Fibroblast of villous mesenchyme (primary cell): ENCODE data around the gene LAGE3. TPM values are rescaled to one million over a fixed set of nuclear protein-coding genes. Genes with fewer than 3 reads are reported as not detected.
A peak's percentile ranks its signal among the peaks of the same experiment; 100 is the strongest.

ENCODE experiments used
- DNase-seq: peaks from one replicate; pipeline ENCODE4 v3.0.0-alpha.2; 2010; ENCODE audit warnings: low read depth
- H3K4me3 ChIP-seq: 2 replicates; pipeline ENCODE4 v1.5.1; 2011; ENCODE audit warnings: low read depth, mild to moderate bottlenecking, low read length
- total RNA-seq: library from RNA; depleted of rRNA; stranded (reverse); fragments of >200 nt; gene quantifications from 2 replicates; pipeline ENCODE4 v1.2.3, GENCODE V29; 2012
- TF ChIP-seq, protein P1 (sequence below): IDR thresholded peaks from 2 replicates; pipeline ENCODE4 v1.5.1; 2012; ENCODE audit warnings: low read depth, mild to moderate bottlenecking, low read length; ENCODE audit not compliant: insufficient read depth

LAGE3 gene
- total RNA-seq, 1 donor, result 15.5 TPM

DNA sequence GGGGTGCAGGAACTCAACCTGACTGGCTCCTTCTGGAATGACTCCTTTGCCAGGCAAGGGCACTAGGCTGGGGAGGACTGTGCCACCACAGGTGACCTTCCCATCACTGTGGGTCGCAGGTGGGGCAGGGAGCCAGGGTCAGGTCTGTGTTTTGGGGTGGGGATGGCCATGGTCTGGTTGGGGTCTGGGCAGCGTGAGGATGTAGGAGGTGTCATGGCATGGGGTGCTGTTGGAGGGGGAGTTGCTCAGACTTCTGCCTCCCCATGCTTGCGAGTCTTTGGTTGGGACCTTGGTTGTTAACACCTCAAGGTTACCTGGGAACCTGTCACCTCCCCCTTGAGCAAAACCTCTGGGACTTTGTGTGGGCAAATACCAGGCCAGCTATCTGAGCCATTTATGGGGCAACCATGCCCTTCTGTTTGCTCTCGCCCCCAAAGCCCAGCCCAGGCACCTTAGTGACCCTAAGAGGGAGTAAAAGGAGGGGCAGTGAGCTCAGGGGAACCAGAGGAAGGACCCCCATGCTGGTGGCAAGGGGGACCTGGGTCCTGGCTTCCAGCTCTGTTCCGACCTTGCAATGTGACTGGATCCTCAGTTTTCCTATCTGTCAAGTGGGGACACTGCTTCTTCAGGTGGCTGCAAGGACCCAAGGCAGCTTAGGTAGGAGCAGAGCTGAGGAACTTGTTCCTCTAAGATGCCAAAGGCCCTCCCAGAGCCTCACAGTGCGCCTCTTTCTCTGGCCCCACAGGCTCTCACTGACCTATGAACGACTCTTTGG is 44.5 kb downstream of the LAGE3 start:
- TF ChIP-seq, protein P1, sequence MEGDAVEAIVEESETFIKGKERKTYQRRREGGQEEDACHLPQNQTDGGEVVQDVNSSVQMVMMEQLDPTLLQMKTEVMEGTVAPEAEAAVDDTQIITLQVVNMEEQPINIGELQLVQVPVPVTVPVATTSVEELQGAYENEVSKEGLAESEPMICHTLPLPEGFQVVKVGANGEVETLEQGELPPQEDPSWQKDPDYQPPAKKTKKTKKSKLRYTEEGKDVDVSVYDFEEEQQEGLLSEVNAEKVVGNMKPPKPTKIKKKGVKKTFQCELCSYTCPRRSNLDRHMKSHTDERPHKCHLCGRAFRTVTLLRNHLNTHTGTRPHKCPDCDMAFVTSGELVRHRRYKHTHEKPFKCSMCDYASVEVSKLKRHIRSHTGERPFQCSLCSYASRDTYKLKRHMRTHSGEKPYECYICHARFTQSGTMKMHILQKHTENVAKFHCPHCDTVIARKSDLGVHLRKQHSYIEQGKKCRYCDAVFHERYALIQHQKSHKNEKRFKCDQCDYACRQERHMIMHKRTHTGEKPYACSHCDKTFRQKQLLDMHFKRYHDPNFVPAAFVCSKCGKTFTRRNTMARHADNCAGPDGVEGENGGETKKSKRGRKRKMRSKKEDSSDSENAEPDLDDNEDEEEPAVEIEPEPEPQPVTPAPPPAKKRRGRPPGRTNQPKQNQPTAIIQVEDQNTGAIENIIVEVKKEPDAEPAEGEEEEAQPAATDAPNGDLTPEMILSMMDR, result no peak
- no peak overlapping the region for H3K4me3 ChIP-seq
- DNase-seq, result no peak

DNA sequence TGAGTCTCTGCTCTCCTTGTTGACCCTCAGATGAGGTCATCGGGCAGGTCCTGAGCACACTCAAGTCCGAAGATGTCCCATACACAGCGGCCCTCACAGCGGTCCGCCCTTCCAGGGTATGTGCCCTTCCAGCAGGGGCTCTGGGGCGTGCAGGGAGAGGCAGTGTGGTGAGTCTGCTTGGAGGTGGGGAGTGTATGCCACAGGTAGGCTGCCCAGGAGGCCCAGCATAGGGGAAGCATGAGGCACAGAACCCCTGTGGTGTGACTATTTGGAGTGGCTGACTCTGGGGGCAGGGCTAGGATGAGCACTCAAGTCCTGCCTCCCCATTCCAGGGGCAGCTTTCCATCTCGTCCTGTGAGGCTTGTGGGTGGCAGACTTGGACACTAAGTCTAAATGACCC is 45.5 kb downstream of the LAGE3 start:
- H3K4me3 ChIP-seq, result no peak overlapping the region
- no peak for DNase-seq
- TF ChIP-seq, protein P1, result no peak

DNA sequence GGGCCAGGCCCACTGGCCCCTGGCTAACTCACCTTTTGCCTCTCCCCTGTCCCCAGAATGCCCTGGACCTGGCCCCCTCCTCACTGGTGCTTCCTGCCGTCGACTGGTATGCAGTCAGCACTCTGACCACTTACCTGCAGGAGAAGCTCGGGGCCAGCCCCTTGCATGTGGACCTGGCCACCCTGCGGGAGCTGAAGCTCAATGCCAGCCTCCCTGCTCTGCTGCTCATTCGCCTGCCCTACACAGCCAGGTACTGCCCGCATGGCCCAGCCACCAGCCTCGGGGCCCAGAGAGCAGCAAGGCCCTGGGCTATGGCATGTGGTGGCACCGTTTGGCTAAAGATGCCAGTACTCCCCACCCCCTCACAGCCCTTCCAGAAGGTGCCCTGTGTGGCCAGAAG is 46.9 kb downstream of the LAGE3 start:
- TF ChIP-seq, protein P1, result no peak
- no peak for DNase-seq
- H3K4me3 ChIP-seq, result no peak overlapping the region

DNA sequence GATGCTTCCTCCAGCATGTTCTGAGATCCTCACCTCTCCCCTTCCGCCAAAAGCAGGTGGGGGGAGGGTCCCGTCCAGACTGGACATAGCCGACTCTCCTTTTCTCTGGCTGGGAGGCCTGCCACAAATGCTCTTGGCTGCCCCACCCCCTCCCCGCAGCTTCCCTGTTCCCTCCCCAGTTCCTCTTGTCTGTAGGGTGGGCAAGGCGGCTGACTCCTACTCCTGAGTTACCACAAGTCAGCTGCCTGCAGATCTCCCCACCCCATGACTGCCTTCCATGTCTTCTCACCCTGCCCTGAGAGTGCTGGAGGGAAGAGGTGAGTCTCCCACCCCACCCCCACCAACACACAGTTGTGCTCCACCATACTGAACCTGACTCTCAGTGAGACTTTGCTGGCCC is 47.7 kb downstream of the LAGE3 start:
- no peak for DNase-seq
- TF ChIP-seq, protein P1, result no peak
- no peak overlapping the region for H3K4me3 ChIP-seq

DNA sequence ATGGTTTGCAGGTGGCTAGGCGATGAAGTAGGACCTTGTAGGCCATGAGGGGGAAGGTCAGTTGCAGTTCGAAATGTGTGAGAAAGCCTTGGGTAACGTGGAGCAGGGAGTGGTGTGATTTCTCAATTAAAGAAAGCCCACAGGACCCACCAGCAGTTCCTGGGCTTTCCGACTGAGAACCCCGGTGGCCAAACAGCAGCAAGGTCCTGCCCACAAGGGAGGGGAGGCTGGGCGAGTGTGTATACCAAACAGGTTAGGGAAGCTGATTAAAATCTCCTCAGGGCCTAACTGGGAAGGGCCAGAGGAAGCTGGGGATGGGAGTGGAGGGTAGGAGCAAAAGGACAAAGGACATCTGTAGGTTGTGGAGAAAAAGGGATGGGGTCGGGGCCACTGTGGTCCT is 48.2 kb downstream of the LAGE3 start:
- TF ChIP-seq, protein P1, result no peak
- DNase-seq, result no peak
- no peak overlapping the region for H3K4me3 ChIP-seq

DNA sequence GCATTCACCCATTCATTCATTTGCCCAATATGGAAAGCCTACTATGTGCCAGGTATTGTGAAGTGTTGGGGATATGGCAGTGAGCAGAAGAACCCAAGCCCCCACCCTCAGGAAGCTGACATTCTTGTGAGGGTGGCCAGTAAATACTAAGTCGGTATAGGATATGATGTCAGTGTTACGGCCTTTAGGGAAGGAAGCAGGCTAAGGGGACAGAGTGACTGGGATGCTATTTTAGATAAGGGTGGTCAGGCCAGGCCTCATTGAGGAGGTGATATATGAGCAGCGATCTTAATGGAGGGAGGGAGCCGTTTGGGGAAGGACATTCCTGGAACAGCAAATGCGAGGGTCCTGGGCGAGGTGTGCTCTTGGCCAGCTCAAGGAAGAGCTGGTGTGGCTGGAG is 48.6 kb downstream of the LAGE3 start:
- no peak overlapping the region for H3K4me3 ChIP-seq
- TF ChIP-seq, protein P1, result no peak
- DNase-seq, result no peak

DNA sequence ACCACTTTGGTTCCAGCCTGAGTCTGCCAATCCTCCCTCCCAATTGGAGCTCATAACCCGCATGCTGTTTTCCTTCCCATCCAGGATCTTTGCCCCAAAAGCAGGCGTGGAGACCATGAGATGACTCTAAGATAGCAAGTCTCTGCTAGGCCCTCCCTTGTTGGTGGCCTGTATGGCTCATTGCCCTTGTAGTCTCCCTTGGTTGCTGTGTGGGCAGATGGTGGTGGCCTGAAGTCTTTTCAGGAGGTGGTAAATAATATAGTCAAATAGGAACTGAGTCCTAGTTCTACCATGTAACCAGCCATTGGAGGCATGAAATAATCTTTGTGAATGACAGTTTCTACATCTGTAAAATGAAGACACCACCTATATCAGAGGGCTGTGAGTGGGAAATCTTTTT is 49.4 kb downstream of the LAGE3 start:
- TF ChIP-seq, protein P1, result no peak
- H3K4me3 ChIP-seq, result peak overlapping the region; percentile 73
- no peak for DNase-seq
